Measurements from ENCODE around the gene VPS37D.
A peak's percentile ranks its signal among the peaks of the same experiment; 100 is the strongest.
"Not testable (repeated sequence)": the region's sequence is repeated elsewhere in the genome, so short reads cannot be mapped to it uniquely, and the experiment has no call there.

Gene VPS37D

GRCh38 chr7:73716318-73716890 is 48.8 kb downstream of the VPS37D start:
- peak overlapping the region in 1 of 2 donors; percentile 81 for H3K4me3 ChIP-seq (replicated peaks in 1 of 2; ENCODE audit: low read depth in 2 of 2, low read length in 2 of 2)
- peak in 1 of 2 donors; percentile 45 for DNase-seq (ENCODE audit: low read depth in 2 of 2)
- no peak for TF ChIP-seq CTCF (IDR thresholded peaks at IDR 0.05; ENCODE audit: low read depth, low read length)

GRCh38 chr7:73717025-73717807 is 49.6 kb downstream of the VPS37D start:
- TF ChIP-seq CTCF (IDR thresholded peaks at IDR 0.05; ENCODE audit: low read depth, low read length), result no peak
- peak overlapping the region in 1 of 2 donors; percentile 81 for H3K4me3 ChIP-seq (replicated peaks in 1 of 2; ENCODE audit: low read depth in 2 of 2, low read length in 2 of 2)
- peak; percentile 45 to 61 for DNase-seq (ENCODE audit: low read depth in 2 of 2)

- no peak for TF ChIP-seq CTCF (IDR thresholded peaks at IDR 0.05; ENCODE audit: low read depth, low read length)
- H3K4me3 ChIP-seq (replicated peaks in 1 of 2; ENCODE audit: low read depth in 2 of 2, low read length in 2 of 2), result peak overlapping the region; percentile 72 to 81
Measured at GRCh38 chr7:73717991-73718405, 50.4 kb downstream of the VPS37D start.

GRCh38 chr7:73718438-73718881 is 50.8 kb downstream of the VPS37D start:
- peak overlapping the region; percentile 72 to 81 for H3K4me3 ChIP-seq (replicated peaks in 1 of 2; ENCODE audit: low read depth in 2 of 2, low read length in 2 of 2)
- DNase-seq (ENCODE audit: low read depth in 2 of 2), result no peak
- TF ChIP-seq CTCF (IDR thresholded peaks at IDR 0.05; ENCODE audit: low read depth, low read length), result no peak

More at GRCh38 chr7:73717991-73718405, 50.4 kb downstream of the VPS37D start:
- peak; percentile 68 to 96 for DNase-seq (ENCODE audit: low read depth in 2 of 2)

GRCh38 chr7:73718905-73719805 is 51.5 kb downstream of the VPS37D start, which contains the start of gene STX1A:
Gene STX1A (minus strand): TSS chr7:73719669. CDS start chr7:73719631, 38 bp downstream.
- H3K4me3 ChIP-seq (replicated peaks in 1 of 2; ENCODE audit: low read depth in 2 of 2, low read length in 2 of 2), result peak within 1 kb of the TSS; percentile 72 to 81
- TF ChIP-seq CTCF (IDR thresholded peaks at IDR 0.05; ENCODE audit: low read depth, low read length), result no peak
- DNase-seq (ENCODE audit: low read depth in 2 of 2), result peak; percentile 63 to 75

- H3K4me3 ChIP-seq (replicated peaks in 1 of 2; ENCODE audit: low read depth in 2 of 2, low read length in 2 of 2), result peak overlapping the region; percentile 42 to 46
- DNase-seq (ENCODE audit: low read depth in 2 of 2), result peak in 1 of 2 donors; percentile 36
- TF ChIP-seq CTCF (IDR thresholded peaks at IDR 0.05; ENCODE audit: low read depth, low read length), result no peak
Measured at GRCh38 chr7:73719806-73720169, 52.2 kb downstream of the VPS37D start.

- not testable (repeated sequence) for DNase-seq (ENCODE audit: low read depth in 2 of 2); H3K4me3 ChIP-seq (replicated peaks in 1 of 2; ENCODE audit: low read depth in 2 of 2, low read length in 2 of 2)
Measured at GRCh38 chr7:73720443-73720842, 52.8 kb downstream of the VPS37D start.
